22Rv1 (cell line): ENCODE measurements around the gene LAGE3.

Experiments used
- H3K27ac ChIP-seq: fragments of 450-650 bp; 2 replicates; pipeline ENCODE4 v1.5.1; 2017
- ZFX ChIP-seq: fragments of 450-650 bp; IDR thresholded peaks from 2 replicates; pipeline ENCODE4 v1.6.1; 2017; ENCODE audit warnings: antibody characterized with exemption, borderline replicate concordance
- TF ChIP-seq, protein P1 (sequence below): fragments of 450-650 bp; IDR thresholded peaks from 2 replicates; pipeline ENCODE4 v1.5.1; 2017; ENCODE audit warnings: mild to moderate bottlenecking

Gene LAGE3

DNA sequence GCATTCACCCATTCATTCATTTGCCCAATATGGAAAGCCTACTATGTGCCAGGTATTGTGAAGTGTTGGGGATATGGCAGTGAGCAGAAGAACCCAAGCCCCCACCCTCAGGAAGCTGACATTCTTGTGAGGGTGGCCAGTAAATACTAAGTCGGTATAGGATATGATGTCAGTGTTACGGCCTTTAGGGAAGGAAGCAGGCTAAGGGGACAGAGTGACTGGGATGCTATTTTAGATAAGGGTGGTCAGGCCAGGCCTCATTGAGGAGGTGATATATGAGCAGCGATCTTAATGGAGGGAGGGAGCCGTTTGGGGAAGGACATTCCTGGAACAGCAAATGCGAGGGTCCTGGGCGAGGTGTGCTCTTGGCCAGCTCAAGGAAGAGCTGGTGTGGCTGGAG lies 48.6 kb downstream of the LAGE3 start:
- TF ChIP-seq, protein P1, sequence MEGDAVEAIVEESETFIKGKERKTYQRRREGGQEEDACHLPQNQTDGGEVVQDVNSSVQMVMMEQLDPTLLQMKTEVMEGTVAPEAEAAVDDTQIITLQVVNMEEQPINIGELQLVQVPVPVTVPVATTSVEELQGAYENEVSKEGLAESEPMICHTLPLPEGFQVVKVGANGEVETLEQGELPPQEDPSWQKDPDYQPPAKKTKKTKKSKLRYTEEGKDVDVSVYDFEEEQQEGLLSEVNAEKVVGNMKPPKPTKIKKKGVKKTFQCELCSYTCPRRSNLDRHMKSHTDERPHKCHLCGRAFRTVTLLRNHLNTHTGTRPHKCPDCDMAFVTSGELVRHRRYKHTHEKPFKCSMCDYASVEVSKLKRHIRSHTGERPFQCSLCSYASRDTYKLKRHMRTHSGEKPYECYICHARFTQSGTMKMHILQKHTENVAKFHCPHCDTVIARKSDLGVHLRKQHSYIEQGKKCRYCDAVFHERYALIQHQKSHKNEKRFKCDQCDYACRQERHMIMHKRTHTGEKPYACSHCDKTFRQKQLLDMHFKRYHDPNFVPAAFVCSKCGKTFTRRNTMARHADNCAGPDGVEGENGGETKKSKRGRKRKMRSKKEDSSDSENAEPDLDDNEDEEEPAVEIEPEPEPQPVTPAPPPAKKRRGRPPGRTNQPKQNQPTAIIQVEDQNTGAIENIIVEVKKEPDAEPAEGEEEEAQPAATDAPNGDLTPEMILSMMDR = no peak
- TF ChIP-seq ZFX = no peak
- H3K27ac ChIP-seq = 0 out of 2 replicates have a peak overlapping the region, but pooled peaks have one; percentile 7

DNA sequence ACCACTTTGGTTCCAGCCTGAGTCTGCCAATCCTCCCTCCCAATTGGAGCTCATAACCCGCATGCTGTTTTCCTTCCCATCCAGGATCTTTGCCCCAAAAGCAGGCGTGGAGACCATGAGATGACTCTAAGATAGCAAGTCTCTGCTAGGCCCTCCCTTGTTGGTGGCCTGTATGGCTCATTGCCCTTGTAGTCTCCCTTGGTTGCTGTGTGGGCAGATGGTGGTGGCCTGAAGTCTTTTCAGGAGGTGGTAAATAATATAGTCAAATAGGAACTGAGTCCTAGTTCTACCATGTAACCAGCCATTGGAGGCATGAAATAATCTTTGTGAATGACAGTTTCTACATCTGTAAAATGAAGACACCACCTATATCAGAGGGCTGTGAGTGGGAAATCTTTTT lies 49.4 kb downstream of the LAGE3 start:
- no peak overlapping the region for H3K27ac ChIP-seq
- no peak for TF ChIP-seq ZFX
- TF ChIP-seq, protein P1 = no peak

GRCh38 chrX:154428176-154429171 lies 50.6 kb downstream of the LAGE3 start, which contains the start of gene ATP6AP1:
TSS of gene ATP6AP1 (plus strand) at chrX:154428677. CDS start at chrX:154428693, 16 bp downstream.
- peak within 1 kb of the TSS; percentile 55 for H3K27ac ChIP-seq
- TF ChIP-seq, protein P1 = no peak
- no peak for TF ChIP-seq ZFX
